WTC11 (cell line): ENCODE results near the gene PLPP1.

Experiments used
- ERG ChIP-seq: fragments of 250-450 bp; sonication (Bioruptor Pico); IDR thresholded peaks from 2 replicates; pipeline ENCODE4 v1.8.0; 2021; ENCODE audit warnings: mild to moderate bottlenecking
- FOXP1 ChIP-seq: sonication (generic); formaldehyde crosslinking; IDR thresholded peaks from 2 replicates; pipeline ENCODE4 v1.8.0; 2022; ENCODE audit warnings: missing genetic modification reagents, mild to moderate bottlenecking, moderate library complexity, borderline replicate concordance
- JUN ChIP-seq: sonication (generic); formaldehyde crosslinking; IDR thresholded peaks from 2 replicates; pipeline ENCODE4 v1.8.0; 2023; ENCODE audit warnings: mild to moderate bottlenecking, missing genetic modification reagents
- KAT7 ChIP-seq: sonication (generic); formaldehyde crosslinking; IDR thresholded peaks from 2 replicates; pipeline ENCODE4 v1.8.1; 2023; ENCODE audit warnings: missing genetic modification reagents, mild to moderate bottlenecking, borderline replicate concordance
- MAX ChIP-seq: sonication (generic); formaldehyde crosslinking; IDR thresholded peaks from 2 replicates; pipeline ENCODE4 v1.8.0; 2022; ENCODE audit warnings: mild to moderate bottlenecking, missing genetic modification reagents
- SMAD3 ChIP-seq: sonication (generic); formaldehyde crosslinking; IDR thresholded peaks from 2 replicates; pipeline ENCODE4 v1.8.0; 2022; ENCODE audit warnings: missing genetic modification reagents, mild to moderate bottlenecking, borderline replicate concordance
- STAT6 ChIP-seq: sonication (generic); formaldehyde crosslinking; conservative IDR thresholded peaks from 2 replicates; pipeline ENCODE4 v1.8.1; 2023; ENCODE audit warnings: mild to moderate bottlenecking, low read depth, missing genetic modification reagents, moderate library complexity
- TP53 ChIP-seq: sonication (generic); formaldehyde crosslinking; IDR thresholded peaks from 2 replicates; pipeline ENCODE4 v1.8.1; 2023; ENCODE audit warnings: mild to moderate bottlenecking, missing genetic modification reagents
- ZBTB43 ChIP-seq: sonication (generic); formaldehyde crosslinking; IDR thresholded peaks from 2 replicates; pipeline ENCODE4 v1.8.1; 2023; ENCODE audit warnings: mild to moderate bottlenecking, missing genetic modification reagents
- TF ChIP-seq, protein P1 (sequence below): sonication (generic); formaldehyde crosslinking; conservative IDR thresholded peaks from 2 replicates; pipeline ENCODE4 v1.8.1; 2022; ENCODE audit warnings: mild to moderate bottlenecking, missing genetic modification reagents
- TF ChIP-seq, protein P2 (sequence below): sonication (generic); formaldehyde crosslinking; IDR thresholded peaks from 2 replicates; pipeline ENCODE4 v1.8.1; 2023; ENCODE audit warnings: mild to moderate bottlenecking, missing genetic modification reagents, moderate library complexity
- TF ChIP-seq, protein P3 (sequence below): fragments of 200-600 bp; IDR thresholded peaks from 2 replicates; pipeline ENCODE4 v1.8.0; 2022; ENCODE audit warnings: antibody characterized with exemption
- TF ChIP-seq, protein P4 (sequence below): sonication (generic); formaldehyde crosslinking; IDR thresholded peaks from 2 replicates; pipeline ENCODE4 v1.8.1; 2022; ENCODE audit warnings: mild to moderate bottlenecking, moderate library complexity, missing genetic modification reagents
- TF ChIP-seq, protein P5 (sequence below): sonication (generic); formaldehyde crosslinking; IDR thresholded peaks from 2 replicates; pipeline ENCODE4 v1.8.1; 2022; ENCODE audit warnings: low read depth, missing genetic modification reagents, borderline replicate concordance

GRCh38 chr5:55511010-55511409, 23.8 kb downstream of the PLPP1 start:
- TF ChIP-seq MAX (CRISPR knock-in tag) (no peak), FOXP1 (CRISPR knock-in tag) (no peak), SMAD3 (CRISPR knock-in tag) (no peak), TP53 (CRISPR knock-in tag) (no peak), KAT7 (CRISPR knock-in tag) (no peak), JUN (CRISPR knock-in tag) (no peak), ZBTB43 (CRISPR knock-in tag) (no peak), STAT6 (no peak), ERG (CRISPR knock-in tag) (no peak)
- TF ChIP-seq, protein P1, sequence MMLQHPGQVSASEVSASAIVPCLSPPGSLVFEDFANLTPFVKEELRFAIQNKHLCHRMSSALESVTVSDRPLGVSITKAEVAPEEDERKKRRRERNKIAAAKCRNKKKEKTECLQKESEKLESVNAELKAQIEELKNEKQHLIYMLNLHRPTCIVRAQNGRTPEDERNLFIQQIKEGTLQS (CRISPR knock-in tag) = no peak
- TF ChIP-seq, protein P2, sequence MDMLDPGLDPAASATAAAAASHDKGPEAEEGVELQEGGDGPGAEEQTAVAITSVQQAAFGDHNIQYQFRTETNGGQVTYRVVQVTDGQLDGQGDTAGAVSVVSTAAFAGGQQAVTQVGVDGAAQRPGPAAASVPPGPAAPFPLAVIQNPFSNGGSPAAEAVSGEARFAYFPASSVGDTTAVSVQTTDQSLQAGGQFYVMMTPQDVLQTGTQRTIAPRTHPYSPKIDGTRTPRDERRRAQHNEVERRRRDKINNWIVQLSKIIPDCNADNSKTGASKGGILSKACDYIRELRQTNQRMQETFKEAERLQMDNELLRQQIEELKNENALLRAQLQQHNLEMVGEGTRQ (CRISPR knock-in tag) = no peak
- TF ChIP-seq, protein P3, sequence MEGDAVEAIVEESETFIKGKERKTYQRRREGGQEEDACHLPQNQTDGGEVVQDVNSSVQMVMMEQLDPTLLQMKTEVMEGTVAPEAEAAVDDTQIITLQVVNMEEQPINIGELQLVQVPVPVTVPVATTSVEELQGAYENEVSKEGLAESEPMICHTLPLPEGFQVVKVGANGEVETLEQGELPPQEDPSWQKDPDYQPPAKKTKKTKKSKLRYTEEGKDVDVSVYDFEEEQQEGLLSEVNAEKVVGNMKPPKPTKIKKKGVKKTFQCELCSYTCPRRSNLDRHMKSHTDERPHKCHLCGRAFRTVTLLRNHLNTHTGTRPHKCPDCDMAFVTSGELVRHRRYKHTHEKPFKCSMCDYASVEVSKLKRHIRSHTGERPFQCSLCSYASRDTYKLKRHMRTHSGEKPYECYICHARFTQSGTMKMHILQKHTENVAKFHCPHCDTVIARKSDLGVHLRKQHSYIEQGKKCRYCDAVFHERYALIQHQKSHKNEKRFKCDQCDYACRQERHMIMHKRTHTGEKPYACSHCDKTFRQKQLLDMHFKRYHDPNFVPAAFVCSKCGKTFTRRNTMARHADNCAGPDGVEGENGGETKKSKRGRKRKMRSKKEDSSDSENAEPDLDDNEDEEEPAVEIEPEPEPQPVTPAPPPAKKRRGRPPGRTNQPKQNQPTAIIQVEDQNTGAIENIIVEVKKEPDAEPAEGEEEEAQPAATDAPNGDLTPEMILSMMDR = no peak
- TF ChIP-seq, protein P4, sequence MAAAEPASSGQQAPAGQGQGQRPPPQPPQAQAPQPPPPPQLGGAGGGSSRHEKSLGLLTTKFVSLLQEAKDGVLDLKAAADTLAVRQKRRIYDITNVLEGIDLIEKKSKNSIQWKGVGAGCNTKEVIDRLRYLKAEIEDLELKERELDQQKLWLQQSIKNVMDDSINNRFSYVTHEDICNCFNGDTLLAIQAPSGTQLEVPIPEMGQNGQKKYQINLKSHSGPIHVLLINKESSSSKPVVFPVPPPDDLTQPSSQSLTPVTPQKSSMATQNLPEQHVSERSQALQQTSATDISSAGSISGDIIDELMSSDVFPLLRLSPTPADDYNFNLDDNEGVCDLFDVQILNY (CRISPR knock-in tag) = no peak
- TF ChIP-seq, protein P5, sequence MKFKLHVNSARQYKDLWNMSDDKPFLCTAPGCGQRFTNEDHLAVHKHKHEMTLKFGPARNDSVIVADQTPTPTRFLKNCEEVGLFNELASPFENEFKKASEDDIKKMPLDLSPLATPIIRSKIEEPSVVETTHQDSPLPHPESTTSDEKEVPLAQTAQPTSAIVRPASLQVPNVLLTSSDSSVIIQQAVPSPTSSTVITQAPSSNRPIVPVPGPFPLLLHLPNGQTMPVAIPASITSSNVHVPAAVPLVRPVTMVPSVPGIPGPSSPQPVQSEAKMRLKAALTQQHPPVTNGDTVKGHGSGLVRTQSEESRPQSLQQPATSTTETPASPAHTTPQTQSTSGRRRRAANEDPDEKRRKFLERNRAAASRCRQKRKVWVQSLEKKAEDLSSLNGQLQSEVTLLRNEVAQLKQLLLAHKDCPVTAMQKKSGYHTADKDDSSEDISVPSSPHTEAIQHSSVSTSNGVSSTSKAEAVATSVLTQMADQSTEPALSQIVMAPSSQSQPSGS = no peak
